Measurements from ENCODE around the gene THBS4. TPM values are rescaled to one million over a fixed set of nuclear protein-coding genes. Genes with fewer than 3 reads are reported as not detected.

Gene THBS4
- total and polyA plus RNA-seq, 2 donors from 2014 or later = 1.4 to 1.8 TPM

- Histone ChIP-seq H3K9me3 (ENCODE audit: control insufficient read depth in 2 of 3, insufficient read depth in 1 of 3, low read length in 3 of 3) (no peaks in the 10 kb centered on the region), H3K27ac (ENCODE audit: low read depth in 2 of 2, low read length in 2 of 2) (no peak overlapping the region), H3K4me3 (ENCODE audit: low read length in 3 of 3) (no peak overlapping the region), H3K36me3 (ENCODE audit: control insufficient read depth in 2 of 3, insufficient read depth in 3 of 3, low read length in 3 of 3) (peaks cover 0 to 3% (median 0%) of the 10 kb centered on the region in 3 donors), H3K27me3 (ENCODE audit: control insufficient read depth, insufficient read depth, low read length) (no peaks in the 10 kb centered on the region), H3K4me1 (ENCODE audit: control insufficient read depth in 2 of 3, insufficient read depth in 2 of 3, low read depth in 1 of 3, low read length in 3 of 3) (no peaks in the 10 kb centered on the region), H3K9ac (ENCODE audit: low read length in 3 of 3) (no peak overlapping the region)
- intact Hi-C loops (cut with DNase I) = no loop called here
- DNase-seq (no peak), FAIRE-seq (no peak)
- TF ChIP-seq CTCF (IDR thresholded peaks at IDR 0.05; ENCODE audit: borderline replicate concordance, extremely low read depth, insufficient read depth) = no peak
Observed at GRCh38 chr5:80076131-80077050, 41.2 kb downstream of the THBS4 start.

GRCh38 chr5:80077051-80077714 is 42.0 kb downstream of the THBS4 start:
- H3K9ac ChIP-seq (ENCODE audit: low read length in 3 of 3) = no peak overlapping the region
- H3K4me1 ChIP-seq (ENCODE audit: control insufficient read depth in 2 of 3, insufficient read depth in 2 of 3, low read depth in 1 of 3, low read length in 3 of 3) = no peaks in the 10 kb centered on the region
- no peak overlapping the region for H3K4me3 ChIP-seq (ENCODE audit: low read length in 3 of 3)
- DNase-seq (no peak), FAIRE-seq (no peak)
- H3K27me3 ChIP-seq (ENCODE audit: control insufficient read depth, insufficient read depth, low read length) = no peaks in the 10 kb centered on the region
- no peak for TF ChIP-seq CTCF (IDR thresholded peaks at IDR 0.05; ENCODE audit: borderline replicate concordance, extremely low read depth, insufficient read depth)
- no peak overlapping the region for H3K27ac ChIP-seq (ENCODE audit: low read depth in 2 of 2, low read length in 2 of 2)
- H3K36me3 ChIP-seq (ENCODE audit: control insufficient read depth in 2 of 3, insufficient read depth in 3 of 3, low read length in 3 of 3) = no peaks in the 10 kb centered on the region
- intact Hi-C loops (cut with DNase I) = no loop called here
- no peaks in the 10 kb centered on the region for H3K9me3 ChIP-seq (ENCODE audit: control insufficient read depth in 2 of 3, insufficient read depth in 1 of 3, low read length in 3 of 3)

GRCh38 chr5:80078921-80079320 is 43.8 kb downstream of the THBS4 start:
- Histone ChIP-seq H3K27me3 (ENCODE audit: control insufficient read depth, insufficient read depth, low read length) (no peaks in the 10 kb centered on the region), H3K4me1 (ENCODE audit: control insufficient read depth in 2 of 3, insufficient read depth in 2 of 3, low read depth in 1 of 3, low read length in 3 of 3) (peaks cover 0 to 3% (median 0%) of the 10 kb centered on the region in 3 donors), H3K27ac (ENCODE audit: low read depth in 2 of 2, low read length in 2 of 2) (no peak overlapping the region), H3K9me3 (ENCODE audit: control insufficient read depth in 2 of 3, insufficient read depth in 1 of 3, low read length in 3 of 3) (no peaks in the 10 kb centered on the region), H3K9ac (ENCODE audit: low read length in 3 of 3) (no peak overlapping the region), H3K36me3 (ENCODE audit: control insufficient read depth in 2 of 3, insufficient read depth in 3 of 3, low read length in 3 of 3) (no peaks in the 10 kb centered on the region), H3K4me3 (ENCODE audit: low read length in 3 of 3) (no peak overlapping the region)
- FAIRE-seq (no peak), DNase-seq (no peak)
- intact Hi-C loops (cut with DNase I) = no loop called here
- no peak for TF ChIP-seq CTCF (IDR thresholded peaks at IDR 0.05; ENCODE audit: borderline replicate concordance, extremely low read depth, insufficient read depth)
